ENCODE measurements around the gene SEMA3B.

DNA sequence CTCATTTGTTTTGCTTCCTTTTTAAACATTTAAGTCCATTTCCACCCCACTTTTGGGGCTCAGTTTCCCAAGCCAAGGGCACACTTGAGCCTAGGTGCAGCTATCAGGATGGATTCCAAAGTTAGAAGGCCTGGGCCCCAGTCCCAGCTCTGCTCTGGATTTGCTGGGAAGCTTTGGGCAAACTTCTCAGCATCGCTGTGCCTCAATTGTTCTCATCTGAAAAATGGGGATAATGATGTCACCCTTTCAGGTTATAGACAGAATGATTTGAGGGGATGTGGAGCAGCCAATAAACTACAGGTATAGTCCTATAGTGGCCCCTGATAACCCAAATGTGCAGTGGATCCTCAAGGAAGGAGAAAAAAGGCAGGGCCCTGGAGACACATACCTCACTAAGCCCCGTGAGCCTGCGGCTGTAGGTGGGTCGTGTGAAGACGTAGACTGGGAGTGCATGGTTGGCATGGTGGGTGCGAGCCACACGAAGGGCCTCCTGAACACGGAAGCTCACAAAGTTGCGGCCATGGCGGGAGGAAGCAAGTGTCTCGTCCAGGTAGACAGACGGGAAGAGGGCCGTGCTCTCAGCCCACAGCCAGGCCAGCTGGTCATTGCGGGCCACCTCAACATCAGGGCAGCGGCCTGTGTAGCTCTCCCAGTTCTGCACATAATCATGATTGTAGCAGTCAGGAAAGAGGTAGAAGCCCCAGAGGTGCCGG, 50.4 kb downstream of the SEMA3B start:
- TF ChIP-seq CTCF (conservative IDR thresholded peaks at IDR 0.05; ENCODE audit: low read depth in 2 of 2), result no peak
- no peak for TF ChIP-seq EZH2phosphoT487 (IDR thresholded peaks at IDR 0.05; ENCODE audit: unreplicated experiment)
- TF ChIP-seq REST (IDR thresholded peaks at IDR 0.05; ENCODE audit: unreplicated experiment), result no peak
- TF ChIP-seq EZH2 (IDR thresholded peaks at IDR 0.05; ENCODE audit: low read depth, unreplicated experiment), result no peak
- no peak for TF ChIP-seq CREB1 (CRISPR knock-in tag; IDR thresholded peaks at IDR 0.05; ENCODE audit: low read depth)
- no peak for TF ChIP-seq POLR2AphosphoS5 (IDR thresholded peaks at IDR 0.05; ENCODE audit: low read depth)
- no peak for TF ChIP-seq NANOG (IDR thresholded peaks at IDR 0.05; ENCODE audit: borderline replicate concordance)
- TF ChIP-seq JUNB (IDR thresholded peaks at IDR 0.05; ENCODE audit: unreplicated experiment), result no peak
- TF ChIP-seq, protein P1, sequence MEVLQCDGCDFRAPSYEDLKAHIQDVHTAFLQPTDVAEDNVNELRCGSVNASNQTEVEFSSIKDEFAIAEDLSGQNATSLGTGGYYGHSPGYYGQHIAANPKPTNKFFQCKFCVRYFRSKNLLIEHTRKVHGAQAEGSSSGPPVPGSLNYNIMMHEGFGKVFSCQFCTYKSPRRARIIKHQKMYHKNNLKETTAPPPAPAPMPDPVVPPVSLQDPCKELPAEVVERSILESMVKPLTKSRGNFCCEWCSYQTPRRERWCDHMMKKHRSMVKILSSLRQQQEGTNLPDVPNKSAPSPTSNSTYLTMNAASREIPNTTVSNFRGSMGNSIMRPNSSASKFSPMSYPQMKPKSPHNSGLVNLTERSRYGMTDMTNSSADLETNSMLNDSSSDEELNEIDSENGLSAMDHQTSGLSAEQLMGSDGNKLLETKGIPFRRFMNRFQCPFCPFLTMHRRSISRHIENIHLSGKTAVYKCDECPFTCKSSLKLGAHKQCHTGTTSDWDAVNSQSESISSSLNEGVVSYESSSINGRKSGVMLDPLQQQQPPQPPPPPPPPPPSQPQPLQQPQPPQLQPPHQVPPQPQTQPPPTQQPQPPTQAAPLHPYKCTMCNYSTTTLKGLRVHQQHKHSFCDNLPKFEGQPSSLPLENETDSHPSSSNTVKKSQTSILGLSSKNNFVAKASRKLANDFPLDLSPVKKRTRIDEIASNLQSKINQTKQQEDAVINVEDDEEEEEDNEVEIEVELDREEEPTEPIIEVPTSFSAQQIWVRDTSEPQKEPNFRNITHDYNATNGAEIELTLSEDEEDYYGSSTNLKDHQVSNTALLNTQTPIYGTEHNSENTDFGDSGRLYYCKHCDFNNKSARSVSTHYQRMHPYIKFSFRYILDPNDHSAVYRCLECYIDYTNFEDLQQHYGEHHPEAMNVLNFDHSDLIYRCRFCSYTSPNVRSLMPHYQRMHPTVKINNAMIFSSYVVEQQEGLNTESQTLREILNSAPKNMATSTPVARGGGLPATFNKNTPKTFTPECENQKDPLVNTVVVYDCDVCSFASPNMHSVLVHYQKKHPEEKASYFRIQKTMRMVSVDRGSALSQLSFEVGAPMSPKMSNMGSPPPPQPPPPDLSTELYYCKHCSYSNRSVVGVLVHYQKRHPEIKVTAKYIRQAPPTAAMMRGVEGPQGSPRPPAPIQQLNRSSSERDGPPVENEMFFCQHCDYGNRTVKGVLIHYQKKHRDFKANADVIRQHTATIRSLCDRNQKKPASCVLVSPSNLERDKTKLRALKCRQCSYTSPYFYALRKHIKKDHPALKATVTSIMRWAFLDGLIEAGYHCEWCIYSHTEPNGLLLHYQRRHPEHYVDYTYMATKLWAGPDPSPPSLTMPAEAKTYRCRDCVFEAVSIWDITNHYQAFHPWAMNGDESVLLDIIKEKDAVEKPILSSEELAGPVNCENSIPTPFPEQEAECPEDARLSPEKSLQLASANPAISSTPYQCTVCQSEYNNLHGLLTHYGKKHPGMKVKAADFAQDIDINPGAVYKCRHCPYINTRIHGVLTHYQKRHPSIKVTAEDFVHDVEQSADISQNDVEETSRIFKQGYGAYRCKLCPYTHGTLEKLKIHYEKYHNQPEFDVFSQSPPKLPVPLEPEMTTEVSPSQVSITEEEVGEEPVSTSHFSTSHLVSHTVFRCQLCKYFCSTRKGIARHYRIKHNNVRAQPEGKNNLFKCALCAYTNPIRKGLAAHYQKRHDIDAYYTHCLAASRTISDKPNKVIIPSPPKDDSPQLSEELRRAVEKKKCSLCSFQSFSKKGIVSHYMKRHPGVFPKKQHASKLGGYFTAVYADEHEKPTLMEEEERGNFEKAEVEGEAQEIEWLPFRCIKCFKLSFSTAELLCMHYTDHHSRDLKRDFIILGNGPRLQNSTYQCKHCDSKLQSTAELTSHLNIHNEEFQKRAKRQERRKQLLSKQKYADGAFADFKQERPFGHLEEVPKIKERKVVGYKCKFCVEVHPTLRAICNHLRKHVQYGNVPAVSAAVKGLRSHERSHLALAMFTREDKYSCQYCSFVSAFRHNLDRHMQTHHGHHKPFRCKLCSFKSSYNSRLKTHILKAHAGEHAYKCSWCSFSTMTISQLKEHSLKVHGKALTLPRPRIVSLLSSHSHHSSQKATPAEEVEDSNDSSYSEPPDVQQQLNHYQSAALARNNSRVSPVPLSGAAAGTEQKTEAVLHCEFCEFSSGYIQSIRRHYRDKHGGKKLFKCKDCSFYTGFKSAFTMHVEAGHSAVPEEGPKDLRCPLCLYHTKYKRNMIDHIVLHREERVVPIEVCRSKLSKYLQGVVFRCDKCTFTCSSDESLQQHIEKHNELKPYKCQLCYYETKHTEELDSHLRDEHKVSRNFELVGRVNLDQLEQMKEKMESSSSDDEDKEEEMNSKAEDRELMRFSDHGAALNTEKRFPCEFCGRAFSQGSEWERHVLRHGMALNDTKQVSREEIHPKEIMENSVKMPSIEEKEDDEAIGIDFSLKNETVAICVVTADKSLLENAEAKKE (CRISPR knock-in tag; IDR thresholded peaks at IDR 0.05), result no peak
- TF ChIP-seq STAT1 (IDR thresholded peaks at IDR 0.05; ENCODE audit: unreplicated experiment), result no peak
- no peak for TF ChIP-seq ZNF114 (CRISPR knock-in tag; IDR thresholded peaks at IDR 0.05)
- TF ChIP-seq ZNF331 (CRISPR knock-in tag; IDR thresholded peaks at IDR 0.05; ENCODE audit: low read depth), result no peak
- TF ChIP-seq, protein P2, sequence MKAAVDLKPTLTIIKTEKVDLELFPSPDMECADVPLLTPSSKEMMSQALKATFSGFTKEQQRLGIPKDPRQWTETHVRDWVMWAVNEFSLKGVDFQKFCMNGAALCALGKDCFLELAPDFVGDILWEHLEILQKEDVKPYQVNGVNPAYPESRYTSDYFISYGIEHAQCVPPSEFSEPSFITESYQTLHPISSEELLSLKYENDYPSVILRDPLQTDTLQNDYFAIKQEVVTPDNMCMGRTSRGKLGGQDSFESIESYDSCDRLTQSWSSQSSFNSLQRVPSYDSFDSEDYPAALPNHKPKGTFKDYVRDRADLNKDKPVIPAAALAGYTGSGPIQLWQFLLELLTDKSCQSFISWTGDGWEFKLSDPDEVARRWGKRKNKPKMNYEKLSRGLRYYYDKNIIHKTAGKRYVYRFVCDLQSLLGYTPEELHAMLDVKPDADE (IDR thresholded peaks at IDR 0.05), result no peak
